ENCODE data around the gene ZRANB1.

DNA sequence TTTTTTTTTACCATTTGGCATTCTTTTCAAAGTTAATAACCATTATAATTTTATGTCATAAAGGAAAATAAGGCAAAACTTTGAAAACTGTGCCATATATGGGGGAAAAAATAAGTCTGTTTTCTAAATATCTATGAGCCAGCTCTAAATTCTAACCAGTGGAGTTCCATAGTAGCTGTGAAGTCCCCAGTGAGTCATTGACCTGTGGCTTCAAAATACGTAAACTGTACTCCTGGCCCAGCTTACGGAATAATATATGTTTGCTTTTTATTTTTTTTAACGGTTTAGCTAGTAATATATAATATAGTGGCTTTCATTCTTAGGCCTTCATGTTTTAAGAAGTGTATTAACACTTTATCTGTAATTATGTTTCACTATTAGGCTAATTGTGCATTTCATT lies 20.5 kb downstream of the ZRANB1 start:
- TF ChIP-seq, protein P1, sequence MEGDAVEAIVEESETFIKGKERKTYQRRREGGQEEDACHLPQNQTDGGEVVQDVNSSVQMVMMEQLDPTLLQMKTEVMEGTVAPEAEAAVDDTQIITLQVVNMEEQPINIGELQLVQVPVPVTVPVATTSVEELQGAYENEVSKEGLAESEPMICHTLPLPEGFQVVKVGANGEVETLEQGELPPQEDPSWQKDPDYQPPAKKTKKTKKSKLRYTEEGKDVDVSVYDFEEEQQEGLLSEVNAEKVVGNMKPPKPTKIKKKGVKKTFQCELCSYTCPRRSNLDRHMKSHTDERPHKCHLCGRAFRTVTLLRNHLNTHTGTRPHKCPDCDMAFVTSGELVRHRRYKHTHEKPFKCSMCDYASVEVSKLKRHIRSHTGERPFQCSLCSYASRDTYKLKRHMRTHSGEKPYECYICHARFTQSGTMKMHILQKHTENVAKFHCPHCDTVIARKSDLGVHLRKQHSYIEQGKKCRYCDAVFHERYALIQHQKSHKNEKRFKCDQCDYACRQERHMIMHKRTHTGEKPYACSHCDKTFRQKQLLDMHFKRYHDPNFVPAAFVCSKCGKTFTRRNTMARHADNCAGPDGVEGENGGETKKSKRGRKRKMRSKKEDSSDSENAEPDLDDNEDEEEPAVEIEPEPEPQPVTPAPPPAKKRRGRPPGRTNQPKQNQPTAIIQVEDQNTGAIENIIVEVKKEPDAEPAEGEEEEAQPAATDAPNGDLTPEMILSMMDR (IDR thresholded peaks at IDR 0.05): no peak
- no peak for TF ChIP-seq POLR2A (IDR thresholded peaks at IDR 0.05)
